GM23338 (cell line): ENCODE results near the gene CSF2RB. TPM values are rescaled to one million over a fixed set of nuclear protein-coding genes. Genes with fewer than 3 reads are reported as not detected.

ENCODE experiments used
- ATAC-seq: fragments of 200-7000 bp; cut with Tn5 transposase; 3 replicates; pipeline ENCODE4 v1.9.1; 2020
- DNase-seq: peaks from one replicate; pipeline ENCODE4 v3.0.0-alpha.2; 2015; ENCODE audit warnings: low spot score
- H2AFZ ChIP-seq: fragments of 200-600 bp; sonication (generic); 2 replicates; pipeline ENCODE4 v1.8.0; 2016; ENCODE audit warnings: antibody characterized with exemption, mild to moderate bottlenecking, moderate library complexity
- H3F3A ChIP-seq: fragments of 200-600 bp; sonication (generic); replicated peaks from 2 replicates; pipeline ENCODE4 v1.8.0; 2017; ENCODE audit warnings: antibody characterized with exemption, mixed run types, low read depth
- H3K27ac ChIP-seq: fragments of 200-600 bp; sonication (generic); 2 replicates; pipeline ENCODE4 v1.6.1; 2016; ENCODE audit warnings: low read depth
- H3K27me3 ChIP-seq: fragments of 200-600 bp; sonication (generic); 2 replicates; pipeline ENCODE4 v1.8.0; 2016; ENCODE audit warnings: mild to moderate bottlenecking, mixed run types, moderate library complexity; ENCODE audit not compliant: insufficient read depth
- H3K36me3 ChIP-seq: fragments of 200-600 bp; sonication (generic); 2 replicates; pipeline ENCODE4 v1.8.0; 2016; ENCODE audit warnings: mild to moderate bottlenecking; ENCODE audit not compliant: insufficient read depth
- H3K4me1 ChIP-seq: fragments of 200-600 bp; sonication (generic); 2 replicates; pipeline ENCODE4 v1.8.0; 2016; ENCODE audit warnings: mild to moderate bottlenecking, moderate library complexity; ENCODE audit not compliant: insufficient read depth
- H3K4me2 ChIP-seq: fragments of 200-600 bp; sonication (generic); 2 replicates; pipeline ENCODE4 v1.7.1; 2017; ENCODE audit warnings: mixed run types
- H3K4me3 ChIP-seq: fragments of 200-600 bp; sonication (generic); 2 replicates; pipeline ENCODE4 v1.6.1; 2016; ENCODE audit warnings: mixed run types
- H3K79me2 ChIP-seq: fragments of 200-600 bp; sonication (generic); replicated peaks from 2 replicates; pipeline ENCODE4 v1.8.0; 2017; ENCODE audit warnings: mild to moderate bottlenecking; ENCODE audit not compliant: insufficient read depth
- H3K9me2 ChIP-seq: fragments of 200-600 bp; sonication (generic); 2 replicates; pipeline ENCODE4 v1.8.0; 2017; ENCODE audit not compliant: insufficient read depth
- H4K20me1 ChIP-seq: fragments of 200-600 bp; sonication (generic); replicated peaks from 2 replicates; pipeline ENCODE4 v1.8.0; 2017; ENCODE audit warnings: mild to moderate bottlenecking; ENCODE audit not compliant: insufficient read depth
- H3K27ac Mint-ChIP-seq: 2 replicates; pipeline ENCODE4 v1.8.0; 2020; ENCODE audit warnings: inconsistent platforms, mild to moderate bottlenecking, moderate library complexity, mixed read lengths
- H3K27me3 Mint-ChIP-seq: 3 replicates; pipeline ENCODE4 v1.8.0; 2022; ENCODE audit warnings: low read depth, mild to moderate bottlenecking, moderate library complexity, mixed read lengths, inconsistent platforms; ENCODE audit not compliant: insufficient read depth, poor library complexity
- H3K36me3 Mint-ChIP-seq: 3 replicates; pipeline ENCODE4 v1.8.0; 2021; ENCODE audit warnings: low read depth, mild to moderate bottlenecking, inconsistent platforms, moderate library complexity, mixed read lengths
- H3K4me1 Mint-ChIP-seq: 3 replicates; pipeline ENCODE4 v1.8.0; 2020; ENCODE audit warnings: mild to moderate bottlenecking, inconsistent platforms, mixed read lengths
- H3K4me3 Mint-ChIP-seq: 3 replicates; pipeline ENCODE4 v1.8.0; 2021; ENCODE audit warnings: moderate library complexity, mild to moderate bottlenecking, inconsistent platforms, mixed read lengths
- H3K9me3 Mint-ChIP-seq: 3 replicates; pipeline ENCODE4 v1.8.0; 2020; ENCODE audit warnings: moderate library complexity, mild to moderate bottlenecking, inconsistent platforms, mixed read lengths
- CREB1 ChIP-seq: fragments of 250-450 bp; sonication (Bioruptor Pico); IDR thresholded peaks from 2 replicates; pipeline ENCODE4 v1.5.0; 2020; ENCODE audit warnings: low read depth, mild to moderate bottlenecking, moderate library complexity
- EZH2 ChIP-seq: fragments of 200-600 bp; sonication (generic); IDR thresholded peaks from one replicate; pipeline ENCODE4 v1.8.0; 2017; ENCODE audit warnings: antibody characterized with exemption, mild to moderate bottlenecking, low read depth; ENCODE audit not compliant: unreplicated experiment
- EZH2phosphoT487 ChIP-seq: fragments of 200-600 bp; sonication (generic); IDR thresholded peaks from one replicate; pipeline ENCODE4 v1.8.1; 2018; ENCODE audit warnings: antibody characterized with exemption; ENCODE audit not compliant: unreplicated experiment
- JUNB ChIP-seq: IDR thresholded peaks from one replicate; pipeline ENCODE4 v1.6.1; 2016; ENCODE audit warnings: antibody characterized with exemption; ENCODE audit not compliant: unreplicated experiment
- NANOG ChIP-seq: IDR thresholded peaks from 2 replicates; pipeline ENCODE4 v1.6.1; 2016; ENCODE audit warnings: antibody characterized with exemption, borderline replicate concordance
- POLR2AphosphoS5 ChIP-seq: IDR thresholded peaks from 2 replicates; pipeline ENCODE4 v1.6.1; 2016; ENCODE audit warnings: antibody characterized with exemption, low read depth
- STAT1 ChIP-seq: IDR thresholded peaks from one replicate; pipeline ENCODE4 v1.6.1; 2016; ENCODE audit warnings: antibody characterized with exemption; ENCODE audit not compliant: unreplicated experiment
- ZNF114 ChIP-seq: fragments of 250-450 bp; sonication (Bioruptor Pico); IDR thresholded peaks from 2 replicates; pipeline ENCODE4 v1.5.0; 2020; ENCODE audit warnings: mild to moderate bottlenecking, moderate library complexity
- ZNF331 ChIP-seq: fragments of 250-450 bp; sonication (Bioruptor Pico); IDR thresholded peaks from 2 replicates; pipeline ENCODE4 v1.5.0; 2020; ENCODE audit warnings: low read depth, mild to moderate bottlenecking, moderate library complexity
- polyA plus RNA-seq: library from polyadenylated mRNA; unstranded; fragments of >200 nt; fragmentation: Nextera tagmentation; extraction: Ambion mirVana; gene quantifications from 2 replicates; pipeline ENCODE4 v1.2.1, GENCODE V29; 2016
- total RNA-seq: library from RNA; depleted of rRNA; stranded (reverse); fragments of >200 nt; shearing (Covaris generic); gene quantifications from 2 replicates; pipeline ENCODE4 v1.2.3, GENCODE V29; 2014
- TF ChIP-seq, protein P1 (sequence below), 2 experiments: fragments of 200-600 bp in 1 of 2; sonication (generic) in 1 of 2; conservative IDR thresholded peaks; 2 replicates each; pipeline versions ENCODE4 v1.5.1 to v1.6.1; 2016 to 2017; ENCODE audit warnings: antibody characterized with exemption in 2 of 2, low read depth in 2 of 2, mild to moderate bottlenecking in 2 of 2, moderate library complexity in 1 of 2
- TF ChIP-seq, protein P2 (sequence below): IDR thresholded peaks from one replicate; pipeline ENCODE4 v1.6.1; 2018; ENCODE audit warnings: antibody characterized with exemption; ENCODE audit not compliant: unreplicated experiment
- TF ChIP-seq, protein P3 (sequence below): fragments of 250-450 bp; sonication (Bioruptor Pico); IDR thresholded peaks from 2 replicates; pipeline ENCODE4 v1.5.0; 2020; ENCODE audit warnings: mild to moderate bottlenecking, moderate library complexity
- TF ChIP-seq, protein P4 (sequence below): IDR thresholded peaks from 2 replicates; pipeline ENCODE4 v1.6.1; 2016; ENCODE audit warnings: antibody characterized with exemption

The CSF2RB gene
- total and polyA plus RNA-seq, 2 experiments from 2014 or later, result not detected

DNA sequence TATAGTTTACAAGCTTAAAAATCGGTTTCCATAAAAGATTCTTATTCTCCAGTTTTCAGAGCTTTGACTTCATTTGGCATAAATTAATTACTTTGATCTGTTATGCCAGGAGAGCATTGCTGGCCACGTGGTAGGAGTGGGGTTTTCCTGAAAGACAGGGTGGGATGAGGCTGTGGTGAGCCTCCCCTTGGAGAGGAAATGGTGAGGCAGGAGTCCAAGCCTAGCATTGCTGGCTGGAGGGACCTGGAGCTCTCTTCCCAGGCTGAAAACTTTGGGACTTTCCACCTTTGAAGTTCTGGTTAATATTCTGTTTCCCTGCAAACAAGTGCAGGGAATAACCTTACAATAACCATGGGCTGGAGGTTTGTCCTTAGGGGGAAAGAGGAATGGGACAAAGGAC is 21.1 kb upstream of the CSF2RB start:
- Histone ChIP-seq H3F3A (no peaks in the 10 kb centered on the region), H3K4me3 (no peak overlapping the region), H3K27ac (no peak overlapping the region), H2AFZ (no peak overlapping the region), H3K36me3 (no peaks in the 10 kb centered on the region), H3K4me1 (no peaks in the 10 kb centered on the region), H3K79me2 (no peaks in the 10 kb centered on the region), H3K27me3 (no peaks in the 10 kb centered on the region), H4K20me1 (no peaks in the 10 kb centered on the region), H3K4me2 (no peak overlapping the region), H3K9me2 (no peaks in the 10 kb centered on the region)
- H3K4me3 Mint-ChIP-seq, result no peak overlapping the region
- TF ChIP-seq JUNB, result no peak
- TF ChIP-seq, protein P1, sequence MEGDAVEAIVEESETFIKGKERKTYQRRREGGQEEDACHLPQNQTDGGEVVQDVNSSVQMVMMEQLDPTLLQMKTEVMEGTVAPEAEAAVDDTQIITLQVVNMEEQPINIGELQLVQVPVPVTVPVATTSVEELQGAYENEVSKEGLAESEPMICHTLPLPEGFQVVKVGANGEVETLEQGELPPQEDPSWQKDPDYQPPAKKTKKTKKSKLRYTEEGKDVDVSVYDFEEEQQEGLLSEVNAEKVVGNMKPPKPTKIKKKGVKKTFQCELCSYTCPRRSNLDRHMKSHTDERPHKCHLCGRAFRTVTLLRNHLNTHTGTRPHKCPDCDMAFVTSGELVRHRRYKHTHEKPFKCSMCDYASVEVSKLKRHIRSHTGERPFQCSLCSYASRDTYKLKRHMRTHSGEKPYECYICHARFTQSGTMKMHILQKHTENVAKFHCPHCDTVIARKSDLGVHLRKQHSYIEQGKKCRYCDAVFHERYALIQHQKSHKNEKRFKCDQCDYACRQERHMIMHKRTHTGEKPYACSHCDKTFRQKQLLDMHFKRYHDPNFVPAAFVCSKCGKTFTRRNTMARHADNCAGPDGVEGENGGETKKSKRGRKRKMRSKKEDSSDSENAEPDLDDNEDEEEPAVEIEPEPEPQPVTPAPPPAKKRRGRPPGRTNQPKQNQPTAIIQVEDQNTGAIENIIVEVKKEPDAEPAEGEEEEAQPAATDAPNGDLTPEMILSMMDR (conservative IDR thresholded peaks at IDR 0.05; ENCODE audit: low read depth in 2 of 2), result no peak
- TF ChIP-seq, protein P2, sequence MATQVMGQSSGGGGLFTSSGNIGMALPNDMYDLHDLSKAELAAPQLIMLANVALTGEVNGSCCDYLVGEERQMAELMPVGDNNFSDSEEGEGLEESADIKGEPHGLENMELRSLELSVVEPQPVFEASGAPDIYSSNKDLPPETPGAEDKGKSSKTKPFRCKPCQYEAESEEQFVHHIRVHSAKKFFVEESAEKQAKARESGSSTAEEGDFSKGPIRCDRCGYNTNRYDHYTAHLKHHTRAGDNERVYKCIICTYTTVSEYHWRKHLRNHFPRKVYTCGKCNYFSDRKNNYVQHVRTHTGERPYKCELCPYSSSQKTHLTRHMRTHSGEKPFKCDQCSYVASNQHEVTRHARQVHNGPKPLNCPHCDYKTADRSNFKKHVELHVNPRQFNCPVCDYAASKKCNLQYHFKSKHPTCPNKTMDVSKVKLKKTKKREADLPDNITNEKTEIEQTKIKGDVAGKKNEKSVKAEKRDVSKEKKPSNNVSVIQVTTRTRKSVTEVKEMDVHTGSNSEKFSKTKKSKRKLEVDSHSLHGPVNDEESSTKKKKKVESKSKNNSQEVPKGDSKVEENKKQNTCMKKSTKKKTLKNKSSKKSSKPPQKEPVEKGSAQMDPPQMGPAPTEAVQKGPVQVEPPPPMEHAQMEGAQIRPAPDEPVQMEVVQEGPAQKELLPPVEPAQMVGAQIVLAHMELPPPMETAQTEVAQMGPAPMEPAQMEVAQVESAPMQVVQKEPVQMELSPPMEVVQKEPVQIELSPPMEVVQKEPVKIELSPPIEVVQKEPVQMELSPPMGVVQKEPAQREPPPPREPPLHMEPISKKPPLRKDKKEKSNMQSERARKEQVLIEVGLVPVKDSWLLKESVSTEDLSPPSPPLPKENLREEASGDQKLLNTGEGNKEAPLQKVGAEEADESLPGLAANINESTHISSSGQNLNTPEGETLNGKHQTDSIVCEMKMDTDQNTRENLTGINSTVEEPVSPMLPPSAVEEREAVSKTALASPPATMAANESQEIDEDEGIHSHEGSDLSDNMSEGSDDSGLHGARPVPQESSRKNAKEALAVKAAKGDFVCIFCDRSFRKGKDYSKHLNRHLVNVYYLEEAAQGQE, result no peak
- no peak for TF ChIP-seq NANOG
- TF ChIP-seq, protein P3, sequence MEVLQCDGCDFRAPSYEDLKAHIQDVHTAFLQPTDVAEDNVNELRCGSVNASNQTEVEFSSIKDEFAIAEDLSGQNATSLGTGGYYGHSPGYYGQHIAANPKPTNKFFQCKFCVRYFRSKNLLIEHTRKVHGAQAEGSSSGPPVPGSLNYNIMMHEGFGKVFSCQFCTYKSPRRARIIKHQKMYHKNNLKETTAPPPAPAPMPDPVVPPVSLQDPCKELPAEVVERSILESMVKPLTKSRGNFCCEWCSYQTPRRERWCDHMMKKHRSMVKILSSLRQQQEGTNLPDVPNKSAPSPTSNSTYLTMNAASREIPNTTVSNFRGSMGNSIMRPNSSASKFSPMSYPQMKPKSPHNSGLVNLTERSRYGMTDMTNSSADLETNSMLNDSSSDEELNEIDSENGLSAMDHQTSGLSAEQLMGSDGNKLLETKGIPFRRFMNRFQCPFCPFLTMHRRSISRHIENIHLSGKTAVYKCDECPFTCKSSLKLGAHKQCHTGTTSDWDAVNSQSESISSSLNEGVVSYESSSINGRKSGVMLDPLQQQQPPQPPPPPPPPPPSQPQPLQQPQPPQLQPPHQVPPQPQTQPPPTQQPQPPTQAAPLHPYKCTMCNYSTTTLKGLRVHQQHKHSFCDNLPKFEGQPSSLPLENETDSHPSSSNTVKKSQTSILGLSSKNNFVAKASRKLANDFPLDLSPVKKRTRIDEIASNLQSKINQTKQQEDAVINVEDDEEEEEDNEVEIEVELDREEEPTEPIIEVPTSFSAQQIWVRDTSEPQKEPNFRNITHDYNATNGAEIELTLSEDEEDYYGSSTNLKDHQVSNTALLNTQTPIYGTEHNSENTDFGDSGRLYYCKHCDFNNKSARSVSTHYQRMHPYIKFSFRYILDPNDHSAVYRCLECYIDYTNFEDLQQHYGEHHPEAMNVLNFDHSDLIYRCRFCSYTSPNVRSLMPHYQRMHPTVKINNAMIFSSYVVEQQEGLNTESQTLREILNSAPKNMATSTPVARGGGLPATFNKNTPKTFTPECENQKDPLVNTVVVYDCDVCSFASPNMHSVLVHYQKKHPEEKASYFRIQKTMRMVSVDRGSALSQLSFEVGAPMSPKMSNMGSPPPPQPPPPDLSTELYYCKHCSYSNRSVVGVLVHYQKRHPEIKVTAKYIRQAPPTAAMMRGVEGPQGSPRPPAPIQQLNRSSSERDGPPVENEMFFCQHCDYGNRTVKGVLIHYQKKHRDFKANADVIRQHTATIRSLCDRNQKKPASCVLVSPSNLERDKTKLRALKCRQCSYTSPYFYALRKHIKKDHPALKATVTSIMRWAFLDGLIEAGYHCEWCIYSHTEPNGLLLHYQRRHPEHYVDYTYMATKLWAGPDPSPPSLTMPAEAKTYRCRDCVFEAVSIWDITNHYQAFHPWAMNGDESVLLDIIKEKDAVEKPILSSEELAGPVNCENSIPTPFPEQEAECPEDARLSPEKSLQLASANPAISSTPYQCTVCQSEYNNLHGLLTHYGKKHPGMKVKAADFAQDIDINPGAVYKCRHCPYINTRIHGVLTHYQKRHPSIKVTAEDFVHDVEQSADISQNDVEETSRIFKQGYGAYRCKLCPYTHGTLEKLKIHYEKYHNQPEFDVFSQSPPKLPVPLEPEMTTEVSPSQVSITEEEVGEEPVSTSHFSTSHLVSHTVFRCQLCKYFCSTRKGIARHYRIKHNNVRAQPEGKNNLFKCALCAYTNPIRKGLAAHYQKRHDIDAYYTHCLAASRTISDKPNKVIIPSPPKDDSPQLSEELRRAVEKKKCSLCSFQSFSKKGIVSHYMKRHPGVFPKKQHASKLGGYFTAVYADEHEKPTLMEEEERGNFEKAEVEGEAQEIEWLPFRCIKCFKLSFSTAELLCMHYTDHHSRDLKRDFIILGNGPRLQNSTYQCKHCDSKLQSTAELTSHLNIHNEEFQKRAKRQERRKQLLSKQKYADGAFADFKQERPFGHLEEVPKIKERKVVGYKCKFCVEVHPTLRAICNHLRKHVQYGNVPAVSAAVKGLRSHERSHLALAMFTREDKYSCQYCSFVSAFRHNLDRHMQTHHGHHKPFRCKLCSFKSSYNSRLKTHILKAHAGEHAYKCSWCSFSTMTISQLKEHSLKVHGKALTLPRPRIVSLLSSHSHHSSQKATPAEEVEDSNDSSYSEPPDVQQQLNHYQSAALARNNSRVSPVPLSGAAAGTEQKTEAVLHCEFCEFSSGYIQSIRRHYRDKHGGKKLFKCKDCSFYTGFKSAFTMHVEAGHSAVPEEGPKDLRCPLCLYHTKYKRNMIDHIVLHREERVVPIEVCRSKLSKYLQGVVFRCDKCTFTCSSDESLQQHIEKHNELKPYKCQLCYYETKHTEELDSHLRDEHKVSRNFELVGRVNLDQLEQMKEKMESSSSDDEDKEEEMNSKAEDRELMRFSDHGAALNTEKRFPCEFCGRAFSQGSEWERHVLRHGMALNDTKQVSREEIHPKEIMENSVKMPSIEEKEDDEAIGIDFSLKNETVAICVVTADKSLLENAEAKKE, result no peak
- no peak for TF ChIP-seq EZH2phosphoT487
- no peak for TF ChIP-seq EZH2
- TF ChIP-seq POLR2AphosphoS5, result no peak
- TF ChIP-seq ZNF114 (CRISPR knock-in tag), result no peak
- no peak for TF ChIP-seq ZNF331 (CRISPR knock-in tag)
- TF ChIP-seq STAT1, result no peak
- TF ChIP-seq, protein P4, sequence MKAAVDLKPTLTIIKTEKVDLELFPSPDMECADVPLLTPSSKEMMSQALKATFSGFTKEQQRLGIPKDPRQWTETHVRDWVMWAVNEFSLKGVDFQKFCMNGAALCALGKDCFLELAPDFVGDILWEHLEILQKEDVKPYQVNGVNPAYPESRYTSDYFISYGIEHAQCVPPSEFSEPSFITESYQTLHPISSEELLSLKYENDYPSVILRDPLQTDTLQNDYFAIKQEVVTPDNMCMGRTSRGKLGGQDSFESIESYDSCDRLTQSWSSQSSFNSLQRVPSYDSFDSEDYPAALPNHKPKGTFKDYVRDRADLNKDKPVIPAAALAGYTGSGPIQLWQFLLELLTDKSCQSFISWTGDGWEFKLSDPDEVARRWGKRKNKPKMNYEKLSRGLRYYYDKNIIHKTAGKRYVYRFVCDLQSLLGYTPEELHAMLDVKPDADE, result no peak
- TF ChIP-seq CREB1 (CRISPR knock-in tag), result no peak
- DNase-seq (no peak), ATAC-seq (no peak)
- H3K27me3 Mint-ChIP-seq, result peaks cover 7% of the 10 kb centered on the region
- no peaks in the 10 kb centered on the region for H3K4me1 Mint-ChIP-seq
- peaks cover 10% of the 10 kb centered on the region; the same call in 2 of the 3 replicates for H3K9me3 Mint-ChIP-seq
- no peaks in the 10 kb centered on the region for H3K36me3 Mint-ChIP-seq
- H3K27ac Mint-ChIP-seq, result no peak overlapping the region
